Memory B cell (primary cell): ENCODE data around the gene CPD.
A peak's percentile ranks its signal among the peaks of the same experiment; 100 is the strongest.
"Not testable (repeated sequence)": the region's sequence is repeated elsewhere in the genome, so short reads cannot be mapped to it uniquely, and the experiment has no call there.

Experiments used
- ATAC-seq: fragments of 150-1000 bp; cut with Tn5 transposase; 2 replicates; pipeline ENCODE4 v1.10.0; 2021; ENCODE audit warnings: low read depth, mild to moderate bottlenecking, moderate library complexity
- DNase-seq, 2 donors: peaks; one replicate each; pipeline ENCODE4 v3.0.0; 2022; ENCODE audit warnings: low spot score in 2 of 2
- H3K27ac Mint-ChIP-seq: one replicate; pipeline ENCODE4 v1.8.0; 2022; ENCODE audit warnings: mild to moderate bottlenecking, moderate library complexity, mixed read lengths
- H3K27me3 Mint-ChIP-seq: one replicate; pipeline ENCODE4 v1.8.0; 2022; ENCODE audit warnings: mixed read lengths
- H3K36me3 Mint-ChIP-seq: one replicate; pipeline ENCODE4 v1.8.0; 2022; ENCODE audit warnings: mild to moderate bottlenecking, mixed read lengths
- H3K4me1 Mint-ChIP-seq: one replicate; pipeline ENCODE4 v1.8.0; 2022; ENCODE audit warnings: mixed read lengths
- H3K4me3 Mint-ChIP-seq: one replicate; pipeline ENCODE4 v1.8.0; 2022; ENCODE audit warnings: mild to moderate bottlenecking, moderate library complexity, mixed read lengths
- H3K9me3 Mint-ChIP-seq: one replicate; pipeline ENCODE4 v1.8.0; 2022; ENCODE audit warnings: mixed read lengths

CPD gene

DNA sequence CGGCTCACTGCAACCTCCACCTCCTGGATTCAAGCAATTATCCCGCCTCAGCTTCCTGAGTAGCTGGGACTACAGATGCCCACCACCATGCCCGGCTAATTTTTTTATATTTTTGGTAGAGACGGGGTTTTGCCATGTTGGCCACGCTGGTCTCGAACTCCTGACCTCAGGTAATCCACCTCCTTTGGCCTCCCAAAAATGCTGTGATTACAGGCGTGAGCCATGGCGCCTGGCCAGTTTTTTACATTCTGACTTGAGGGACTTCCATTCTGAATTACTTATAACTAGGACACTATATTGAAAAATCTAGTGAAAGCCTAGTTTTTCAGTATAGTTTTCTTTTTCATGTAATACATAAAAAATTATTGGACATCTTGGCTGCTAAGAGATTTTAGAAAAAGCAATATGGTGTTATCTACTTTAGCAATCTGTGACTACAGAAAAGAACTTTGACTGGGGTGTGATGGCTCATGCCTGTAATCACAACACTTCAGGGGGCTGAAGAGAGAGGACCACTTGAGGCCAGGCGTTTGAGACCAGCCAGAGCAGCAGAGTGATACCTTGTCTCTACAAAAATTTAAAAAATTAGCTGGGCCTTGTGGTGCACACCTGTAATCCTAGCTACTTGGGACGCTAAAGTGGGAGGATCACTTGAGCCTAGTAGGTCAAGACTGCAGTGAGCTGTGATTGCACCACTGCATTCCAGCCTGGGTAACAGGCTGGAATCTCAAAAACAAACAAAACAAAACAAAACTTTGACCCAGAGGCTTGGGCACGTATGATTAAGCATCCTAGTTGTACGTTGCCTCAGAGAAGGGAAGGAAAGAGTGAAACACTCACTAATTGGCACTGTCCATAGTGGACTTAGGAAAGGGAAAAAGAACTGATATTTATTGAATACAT is 71.6 kb downstream of the CPD start:
- H3K27me3 Mint-ChIP-seq, result no peaks in the 10 kb centered on the region
- H3K4me3 Mint-ChIP-seq, result no peak overlapping the region
- H3K4me1 Mint-ChIP-seq, result no peaks in the 10 kb centered on the region
- peaks cover 5% of the 10 kb centered on the region for H3K36me3 Mint-ChIP-seq
- no peak for ATAC-seq
- H3K27ac Mint-ChIP-seq, result no peak overlapping the region
- DNase-seq, result no peak
- peaks cover 5% of the 10 kb centered on the region for H3K9me3 Mint-ChIP-seq

DNA sequence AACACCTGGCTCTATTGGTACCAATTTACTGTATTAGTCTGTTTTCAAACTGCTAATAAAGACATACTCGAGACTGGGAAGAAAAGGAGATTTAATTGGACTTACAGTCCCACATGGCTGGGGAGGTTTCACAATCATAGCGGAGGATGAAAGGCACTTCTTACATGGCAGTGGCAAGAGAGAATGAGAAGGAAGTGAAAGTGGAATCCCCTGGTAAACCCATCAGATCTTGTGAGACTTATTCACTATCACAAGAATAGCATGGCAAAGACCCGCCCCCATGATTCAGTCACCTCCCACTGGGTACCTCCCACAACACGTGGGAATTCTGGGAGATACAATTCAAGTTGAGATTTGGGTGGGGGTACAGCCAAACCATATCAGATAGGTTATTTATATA is 75.9 kb downstream of the CPD start:
- Mint-ChIP-seq H3K4me1 (no peaks in the 10 kb centered on the region), H3K4me3 (no peak overlapping the region), H3K27me3 (no peaks in the 10 kb centered on the region), H3K27ac (no peak overlapping the region), H3K36me3 (peaks cover 9% of the 10 kb centered on the region), H3K9me3 (peaks cover 5% of the 10 kb centered on the region)
- no peak for DNase-seq
- ATAC-seq, result no peak

DNA sequence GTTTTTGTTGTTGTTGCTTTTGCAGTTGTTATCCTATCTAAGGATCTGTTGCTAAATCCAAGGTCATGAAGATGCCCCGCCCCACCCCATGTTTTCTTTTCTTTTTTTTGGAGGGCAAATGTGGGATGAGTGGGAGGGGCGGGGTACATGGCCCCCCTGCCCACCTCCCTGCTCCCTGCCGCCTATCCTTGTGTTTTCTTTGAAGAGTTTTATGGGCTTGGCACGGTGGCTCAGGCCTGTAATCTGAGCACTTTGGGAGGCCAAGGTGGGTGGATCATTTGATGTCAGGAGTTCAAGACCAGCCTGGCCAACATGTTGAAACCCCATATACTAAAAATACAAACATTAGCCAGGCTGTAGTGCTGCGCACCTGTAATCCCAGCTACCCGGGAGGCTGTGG is 79.6 kb downstream of the CPD start:
- Mint-ChIP-seq H3K27ac (no peak overlapping the region), H3K36me3 (peaks cover 11% of the 10 kb centered on the region)

DNA sequence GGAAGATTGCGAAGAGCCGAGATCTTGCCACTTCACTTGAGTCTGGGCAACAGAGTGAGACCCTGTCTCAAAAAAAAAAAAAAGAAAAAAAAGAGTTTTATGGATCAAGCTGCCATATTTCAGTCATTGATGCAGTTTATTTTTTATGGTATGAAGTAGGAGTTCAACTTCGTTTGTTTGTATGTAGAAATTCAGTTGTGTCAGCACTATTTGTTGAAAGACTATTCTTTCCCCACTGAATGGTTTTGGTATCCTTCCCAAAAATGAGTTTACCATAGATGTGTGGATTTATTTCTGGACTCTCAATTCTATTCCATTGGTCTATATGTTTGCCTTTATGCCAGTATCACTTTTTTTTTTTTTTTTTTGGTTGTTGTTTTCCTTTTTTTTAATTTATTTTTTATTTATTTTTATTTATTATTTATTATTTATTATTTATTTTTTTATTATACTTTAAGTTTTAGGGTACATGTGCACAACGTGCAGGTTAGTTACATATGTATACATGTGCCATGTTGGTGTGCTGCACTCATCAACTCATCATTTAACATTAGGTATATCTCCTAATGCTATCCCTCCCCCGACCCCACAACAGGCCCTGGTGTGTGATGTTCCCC is 80.2 kb downstream of the CPD start:
- H3K4me1 Mint-ChIP-seq, DNase-seq, H3K9me3 Mint-ChIP-seq, H3K27me3 Mint-ChIP-seq, ATAC-seq, H3K4me3 Mint-ChIP-seq, H3K27ac Mint-ChIP-seq: not testable (repeated sequence)
- peaks cover 11% of the 10 kb centered on the region for H3K36me3 Mint-ChIP-seq

More for the DNA sequence above, 79.6 kb downstream of the CPD start:
- DNase-seq (no peak), ATAC-seq (no peak)
- Mint-ChIP-seq H3K27me3 (no peaks in the 10 kb centered on the region), H3K4me3 (no peak overlapping the region), H3K4me1 (no peaks in the 10 kb centered on the region), H3K9me3 (peaks cover 5% of the 10 kb centered on the region)

DNA sequence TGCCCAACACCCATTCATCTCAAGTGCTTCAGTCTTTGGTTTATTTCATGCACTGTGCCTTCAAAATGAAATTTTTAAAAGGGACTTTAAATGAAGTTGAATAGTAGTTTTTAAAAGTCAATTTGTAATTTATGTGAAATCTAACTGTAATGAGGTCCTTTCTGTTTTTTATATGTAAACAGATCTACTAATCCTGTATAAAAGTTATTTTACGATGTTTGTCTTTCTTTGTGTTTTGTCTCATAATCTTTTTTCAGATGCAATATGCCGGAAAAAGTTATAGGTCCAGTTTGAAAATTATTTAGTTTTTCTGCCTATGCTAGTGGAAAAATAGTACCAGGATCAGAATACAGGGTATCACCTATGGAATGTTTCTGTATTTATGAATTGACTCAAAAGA is 89.7 kb downstream of the CPD start:
- no peak overlapping the region for H3K4me3 Mint-ChIP-seq
- H3K27me3 Mint-ChIP-seq, result no peaks in the 10 kb centered on the region
- H3K9me3 Mint-ChIP-seq, result no peaks in the 10 kb centered on the region
- H3K36me3 Mint-ChIP-seq, result no peaks in the 10 kb centered on the region
- ATAC-seq (no peak), DNase-seq (no peak)
- no peaks in the 10 kb centered on the region for H3K4me1 Mint-ChIP-seq
- no peak overlapping the region for H3K27ac Mint-ChIP-seq

DNA sequence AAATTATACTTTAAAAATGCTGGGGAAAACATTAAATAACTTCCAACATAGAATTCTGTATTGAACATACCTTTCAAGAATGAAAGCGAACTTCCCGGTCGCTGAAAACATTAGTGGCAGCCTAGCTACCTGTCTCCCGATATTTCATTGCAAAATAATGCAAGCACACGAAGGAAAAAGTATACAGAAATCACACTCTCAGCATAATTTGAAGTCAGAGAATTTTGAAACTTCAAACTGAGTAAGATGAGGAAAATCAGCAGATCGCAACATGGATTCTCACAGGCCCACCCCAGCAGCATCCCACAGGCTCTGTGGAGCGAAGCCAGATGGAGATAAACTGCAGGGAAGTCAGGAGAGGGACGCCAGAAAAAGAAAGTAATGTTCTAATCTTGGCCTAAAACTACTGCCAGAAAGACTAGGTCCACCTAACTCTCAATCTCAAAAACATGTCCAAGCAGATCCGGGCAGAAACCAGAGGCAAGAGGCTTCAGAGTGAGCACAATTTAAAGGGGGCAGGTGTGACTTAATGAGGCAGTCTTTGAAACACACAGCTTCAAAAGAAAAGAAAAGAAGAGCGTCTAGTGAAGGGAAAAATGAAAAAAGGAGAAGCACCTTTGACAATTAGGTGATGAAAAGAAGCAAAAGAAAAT is 93.6 kb downstream of the CPD start:
- H3K36me3 Mint-ChIP-seq, result peaks cover 2% of the 10 kb centered on the region
- no peak overlapping the region for H3K27ac Mint-ChIP-seq
- no peaks in the 10 kb centered on the region for H3K27me3 Mint-ChIP-seq
- no peak for ATAC-seq
- H3K4me1 Mint-ChIP-seq, result peaks cover 7% of the 10 kb centered on the region
- H3K9me3 Mint-ChIP-seq, result no peaks in the 10 kb centered on the region
- no peak for DNase-seq
- no peak overlapping the region for H3K4me3 Mint-ChIP-seq

DNA sequence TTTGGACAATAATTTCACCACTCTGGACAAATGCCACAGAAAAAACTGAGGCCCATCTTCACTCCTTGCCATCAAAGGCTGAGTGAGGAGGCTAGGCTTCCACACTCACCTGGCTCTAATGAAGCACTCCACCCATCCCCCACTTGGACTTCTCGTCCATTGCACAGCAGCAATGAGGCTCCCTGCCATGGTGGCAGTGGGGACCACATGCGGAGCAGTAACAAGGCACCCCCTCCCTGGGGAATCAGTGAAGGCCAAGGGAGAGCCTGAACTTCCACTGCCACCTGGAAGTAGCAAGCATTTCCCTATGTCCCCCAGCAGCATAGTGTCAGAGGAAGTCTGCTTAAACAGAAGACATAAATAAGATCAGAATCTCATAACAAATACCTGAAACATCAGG is 96.5 kb downstream of the CPD start:
- peaks cover 18% of the 10 kb centered on the region for H3K4me1 Mint-ChIP-seq
- H3K27me3 Mint-ChIP-seq, result no peaks in the 10 kb centered on the region
- DNase-seq (no peak), ATAC-seq (no peak)
- H3K36me3 Mint-ChIP-seq, result peaks cover 2% of the 10 kb centered on the region
- no peak overlapping the region for H3K4me3 Mint-ChIP-seq
- no peaks in the 10 kb centered on the region for H3K9me3 Mint-ChIP-seq
- no peak overlapping the region for H3K27ac Mint-ChIP-seq

DNA sequence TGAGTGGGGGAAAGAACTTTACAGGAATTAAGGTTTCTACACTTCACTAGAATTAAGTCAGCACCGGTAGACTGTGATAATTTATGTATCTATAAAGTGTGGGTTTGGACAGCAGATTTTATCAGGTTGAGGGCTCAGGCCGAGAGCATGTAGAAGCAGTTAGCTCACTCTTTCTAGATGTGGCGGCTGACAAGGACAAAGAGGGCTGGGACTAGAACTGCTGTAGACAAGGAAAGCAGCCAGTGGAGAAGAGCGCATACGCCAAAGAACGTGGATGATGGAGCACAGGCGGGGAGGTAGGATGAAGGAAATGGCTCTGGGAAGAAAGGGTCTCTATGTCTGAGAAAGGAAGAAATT is 98.0 kb downstream of the CPD start:
- peaks cover 7% of the 10 kb centered on the region for H3K36me3 Mint-ChIP-seq
- H3K9me3 Mint-ChIP-seq, result no peaks in the 10 kb centered on the region
- H3K27ac Mint-ChIP-seq, result peak overlapping the region; percentile 99
- DNase-seq (peak in 1 of 2 donors; percentile 16), ATAC-seq (no peak)
- H3K4me1 Mint-ChIP-seq, result peaks cover 18% of the 10 kb centered on the region
- H3K4me3 Mint-ChIP-seq, result peak overlapping the region; percentile 93
- H3K27me3 Mint-ChIP-seq, result no peaks in the 10 kb centered on the region

DNA sequence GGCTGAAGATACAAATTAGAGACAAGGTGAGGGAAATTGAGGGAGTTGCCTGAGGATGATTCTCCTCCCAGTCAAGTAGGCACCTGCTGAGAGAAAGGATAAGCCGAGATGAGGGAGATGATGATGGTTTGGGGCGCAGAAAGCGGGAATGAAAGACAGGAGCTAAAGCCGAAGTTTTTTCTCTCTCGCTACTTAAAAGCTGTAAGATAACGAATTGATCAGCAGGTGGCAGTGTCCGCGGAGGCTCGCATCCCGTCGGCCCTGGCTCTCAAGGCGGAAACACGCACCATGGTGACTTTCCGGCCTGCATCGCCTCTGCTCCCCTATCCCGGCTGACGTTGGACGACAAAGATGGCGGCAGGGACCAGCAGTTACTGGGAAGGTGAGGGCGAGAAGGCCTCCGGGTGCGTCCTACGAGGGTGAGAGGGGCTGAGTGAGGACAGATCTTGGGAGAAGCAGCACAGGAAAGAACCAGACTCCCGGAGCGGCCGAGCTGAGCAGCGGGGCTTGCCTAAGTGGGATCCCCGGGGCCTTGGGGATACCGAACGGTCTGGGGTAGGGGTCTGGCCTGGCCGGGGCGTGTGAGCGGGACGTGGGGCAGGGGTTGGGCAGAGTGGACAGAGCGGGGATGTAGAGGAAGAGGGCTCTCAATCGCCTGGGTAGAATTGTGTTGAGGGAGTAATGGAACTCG is 98.5 kb downstream of the CPD start, which contains the start of gene GOSR1:
Gene GOSR1 (plus strand): TSS at position 326 of the 691 bp plus-strand sequence. CDS start 26 bp downstream, at position 352.
- Mint-ChIP-seq H3K36me3 (peaks cover 7% of the 10 kb centered on the region), H3K4me3 (peak within 1 kb of the TSS; percentile 93), H3K4me1 (peaks cover 18% of the 10 kb centered on the region), H3K27me3 (no peaks in the 10 kb centered on the region), H3K9me3 (no peaks in the 10 kb centered on the region), H3K27ac (peak within 1 kb of the TSS; percentile 99)
- DNase-seq (peak; percentile 84 to 89), ATAC-seq (peak; percentile 94)

DNA sequence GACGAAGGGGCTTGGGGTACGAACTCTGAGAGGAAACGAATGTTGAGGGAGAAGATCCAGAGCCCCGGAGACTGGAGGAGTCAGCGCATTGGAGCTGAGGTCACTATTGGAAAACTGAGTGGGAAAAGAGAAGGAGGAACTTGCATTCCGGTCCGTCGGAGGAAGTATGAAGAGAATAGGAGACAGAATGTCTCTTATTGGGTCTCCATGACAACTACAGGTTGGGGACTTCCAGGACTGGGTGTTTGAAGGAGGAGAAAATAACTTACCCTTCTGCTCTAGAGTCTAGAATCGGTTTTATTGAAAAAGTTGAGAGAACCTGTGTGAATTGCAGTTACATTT is 99.0 kb downstream of the CPD start:
- Mint-ChIP-seq H3K4me3 (peak overlapping the region; percentile 93), H3K4me1 (peaks cover 18% of the 10 kb centered on the region), H3K27ac (peak overlapping the region; percentile 99), H3K36me3 (peaks cover 7% of the 10 kb centered on the region), H3K9me3 (no peaks in the 10 kb centered on the region), H3K27me3 (no peaks in the 10 kb centered on the region)
- peak in 1 of 2 donors; percentile 56 for DNase-seq
- peak; percentile 74 for ATAC-seq

DNA sequence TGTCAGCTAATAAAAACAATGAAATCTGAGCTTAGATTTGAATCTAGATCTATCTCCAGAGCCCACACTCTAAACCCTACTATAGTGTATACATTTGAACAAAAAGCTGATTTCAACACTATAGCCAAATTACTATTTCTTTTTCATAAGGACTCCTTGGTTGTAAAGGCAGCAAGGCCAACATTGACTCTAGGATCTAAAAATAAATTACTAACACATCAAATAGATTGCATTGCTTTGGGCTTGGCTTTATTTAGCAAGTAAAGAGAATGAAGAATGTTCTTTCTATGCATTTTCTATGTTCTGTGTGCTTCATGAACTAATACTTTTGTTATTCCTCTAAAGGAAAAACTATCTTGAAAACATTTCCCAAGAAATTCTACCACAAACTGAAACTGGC is 103.8 kb downstream of the CPD start:
- DNase-seq (no peak), ATAC-seq (no peak)
- Mint-ChIP-seq H3K27me3 (no peaks in the 10 kb centered on the region), H3K36me3 (peaks cover 21% of the 10 kb centered on the region), H3K4me3 (no peak overlapping the region), H3K27ac (no peak overlapping the region), H3K4me1 (peaks cover 14% of the 10 kb centered on the region), H3K9me3 (no peaks in the 10 kb centered on the region)

DNA sequence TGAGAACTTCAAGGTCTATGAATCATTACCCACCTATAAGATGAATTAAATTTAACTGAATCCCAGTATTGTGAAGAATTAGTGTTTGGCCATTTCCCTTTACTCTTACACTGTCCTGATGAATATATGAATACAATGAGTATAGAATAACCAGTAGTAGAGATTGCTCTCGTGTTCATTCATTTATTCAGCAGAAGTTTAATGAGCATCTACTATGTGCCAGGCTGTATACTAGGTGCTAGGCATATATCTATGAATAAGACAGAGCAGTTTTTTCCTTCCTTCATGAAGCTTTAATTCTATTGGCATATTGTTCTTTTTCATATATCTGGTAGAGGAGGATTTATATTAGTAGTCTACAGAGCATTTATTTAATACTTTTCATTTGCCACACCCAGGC is 104.4 kb downstream of the CPD start:
- DNase-seq (no peak), ATAC-seq (no peak)
- Mint-ChIP-seq H3K27ac (peak overlapping the region; percentile 20), H3K36me3 (peaks cover 23% of the 10 kb centered on the region), H3K9me3 (no peaks in the 10 kb centered on the region), H3K27me3 (no peaks in the 10 kb centered on the region), H3K4me3 (no peak overlapping the region), H3K4me1 (peaks cover 8% of the 10 kb centered on the region)

DNA sequence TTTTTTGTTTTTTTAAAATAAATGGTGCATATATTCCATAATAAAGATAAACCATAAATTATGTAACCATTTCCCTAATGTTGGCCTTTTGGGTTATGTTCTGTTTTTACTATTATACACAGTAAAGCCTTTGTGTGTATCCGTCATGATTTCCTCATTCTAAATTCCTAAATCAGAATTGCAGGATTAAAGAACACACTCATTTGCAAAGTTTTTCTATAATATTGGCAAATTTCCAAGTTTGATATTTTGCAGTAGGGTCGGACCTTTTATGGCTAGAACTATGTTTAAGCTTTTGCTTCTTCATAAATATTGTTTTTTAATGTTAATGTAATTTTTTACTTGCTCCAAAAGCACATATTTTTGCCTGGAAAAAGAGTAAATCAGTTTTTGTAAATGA is 115.1 kb downstream of the CPD start:
- Mint-ChIP-seq H3K4me3 (no peak overlapping the region), H3K9me3 (no peaks in the 10 kb centered on the region), H3K27me3 (no peaks in the 10 kb centered on the region), H3K36me3 (peaks cover 30% of the 10 kb centered on the region), H3K27ac (no peak overlapping the region), H3K4me1 (peaks cover 7% of the 10 kb centered on the region)
- no peak for ATAC-seq
- DNase-seq, result no peak

DNA sequence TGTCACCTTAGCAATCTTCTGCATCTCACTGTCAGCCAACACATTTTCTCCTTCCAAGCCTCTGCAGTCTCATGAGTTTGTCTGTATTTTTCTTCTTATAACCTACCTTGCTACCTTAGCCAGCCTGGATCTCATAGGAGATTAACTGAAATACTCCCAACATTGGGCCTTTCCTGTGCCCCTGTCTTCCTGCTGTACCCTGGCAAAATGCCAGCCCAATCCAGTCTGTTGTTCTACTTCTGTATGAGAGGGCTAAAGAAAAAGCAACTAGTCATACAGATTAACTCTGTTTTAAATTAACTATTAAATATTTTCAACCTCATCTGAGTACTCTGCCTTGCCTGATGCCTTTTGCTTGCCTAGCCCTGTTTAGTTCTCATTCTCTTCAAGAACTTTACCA is 116.9 kb downstream of the CPD start:
- H3K4me1 Mint-ChIP-seq, result peaks cover 7% of the 10 kb centered on the region
- H3K9me3 Mint-ChIP-seq, result no peaks in the 10 kb centered on the region
- peak overlapping the region; percentile 46 for H3K27ac Mint-ChIP-seq
- no peak overlapping the region for H3K4me3 Mint-ChIP-seq
- ATAC-seq (no peak), DNase-seq (no peak)
- peaks cover 28% of the 10 kb centered on the region for H3K36me3 Mint-ChIP-seq
- H3K27me3 Mint-ChIP-seq, result no peaks in the 10 kb centered on the region
